Measurements from ENCODE around the gene TFAM. TPM values are rescaled to one million over a fixed set of nuclear protein-coding genes. Genes with fewer than 3 reads are reported as not detected.

TFAM gene
- total RNA-seq, 1 donor from 2014 or later, result 43.4 TPM

- TF ChIP-seq CTCF (conservative IDR thresholded peaks at IDR 0.05; ENCODE audit: low read depth, low read length), result peak; percentile 29
- H3K4me3 ChIP-seq (ENCODE audit: low read depth, low read length), result no peak overlapping the region
- DNase-seq (ENCODE audit: low read depth), result no peak
These were observed 8.1 kb downstream of the TFAM start for GRCh38 chr10:58393317-58393716.

GRCh38 chr10:58394471-58394870 is 9.3 kb downstream of the TFAM start:
- TF ChIP-seq CTCF (conservative IDR thresholded peaks at IDR 0.05; ENCODE audit: low read depth, low read length), result no peak
- DNase-seq (ENCODE audit: low read depth), result no peak
- H3K4me3 ChIP-seq (ENCODE audit: low read depth, low read length), result no peak overlapping the region

GRCh38 chr10:58396057-58396456 is 10.8 kb downstream of the TFAM start:
- DNase-seq (ENCODE audit: low read depth), result no peak
- no peak for TF ChIP-seq CTCF (conservative IDR thresholded peaks at IDR 0.05; ENCODE audit: low read depth, low read length)
- no peak overlapping the region for H3K4me3 ChIP-seq (ENCODE audit: low read depth, low read length)

GRCh38 chr10:58397830-58398229 is 12.6 kb downstream of the TFAM start:
- no peak overlapping the region for H3K4me3 ChIP-seq (ENCODE audit: low read depth, low read length)
- TF ChIP-seq CTCF (conservative IDR thresholded peaks at IDR 0.05; ENCODE audit: low read depth, low read length), result no peak
- DNase-seq (ENCODE audit: low read depth), result no peak

GRCh38 chr10:58399410-58399809 is 14.2 kb downstream of the TFAM start:
- TF ChIP-seq CTCF (conservative IDR thresholded peaks at IDR 0.05; ENCODE audit: low read depth, low read length), result no peak
- no peak for DNase-seq (ENCODE audit: low read depth)
- H3K4me3 ChIP-seq (ENCODE audit: low read depth, low read length), result no peak overlapping the region

GRCh38 chr10:58400609-58401008 is 15.4 kb downstream of the TFAM start:
- DNase-seq (ENCODE audit: low read depth), result no peak
- TF ChIP-seq CTCF (conservative IDR thresholded peaks at IDR 0.05; ENCODE audit: low read depth, low read length), result no peak

GRCh38 chr10:58404001-58404400 is 18.8 kb downstream of the TFAM start:
- no peak for DNase-seq (ENCODE audit: low read depth)
- no peak overlapping the region for H3K4me3 ChIP-seq (ENCODE audit: low read depth, low read length)
- no peak for TF ChIP-seq CTCF (conservative IDR thresholded peaks at IDR 0.05; ENCODE audit: low read depth, low read length)

More at GRCh38 chr10:58400609-58401008, 15.4 kb downstream of the TFAM start:
- H3K4me3 ChIP-seq (ENCODE audit: low read depth, low read length), result no peak overlapping the region
